GM18505 (cell line): Measurements from ENCODE around the gene FOXP1.

ENCODE experiments used
- ATAC-seq: cut with Tn5 transposase; IDR thresholded peaks from one replicate; pipeline ENCODE4 v1.9.1; 2021; ENCODE audit not compliant: unreplicated experiment
- POLR2A ChIP-seq: IDR thresholded peaks from 4 replicates; pipeline ENCODE4 v1.6.1; 2011; ENCODE audit warnings: borderline replicate concordance; ENCODE audit not compliant: insufficient read depth, insufficient read length; ENCODE audit errors: extremely low read depth

Gene FOXP1

GRCh38 chr3:71210257-71211007 lies 373.1 kb downstream of the FOXP1 start:
- no peak for TF ChIP-seq POLR2A
- ATAC-seq, result no peak

DNA sequence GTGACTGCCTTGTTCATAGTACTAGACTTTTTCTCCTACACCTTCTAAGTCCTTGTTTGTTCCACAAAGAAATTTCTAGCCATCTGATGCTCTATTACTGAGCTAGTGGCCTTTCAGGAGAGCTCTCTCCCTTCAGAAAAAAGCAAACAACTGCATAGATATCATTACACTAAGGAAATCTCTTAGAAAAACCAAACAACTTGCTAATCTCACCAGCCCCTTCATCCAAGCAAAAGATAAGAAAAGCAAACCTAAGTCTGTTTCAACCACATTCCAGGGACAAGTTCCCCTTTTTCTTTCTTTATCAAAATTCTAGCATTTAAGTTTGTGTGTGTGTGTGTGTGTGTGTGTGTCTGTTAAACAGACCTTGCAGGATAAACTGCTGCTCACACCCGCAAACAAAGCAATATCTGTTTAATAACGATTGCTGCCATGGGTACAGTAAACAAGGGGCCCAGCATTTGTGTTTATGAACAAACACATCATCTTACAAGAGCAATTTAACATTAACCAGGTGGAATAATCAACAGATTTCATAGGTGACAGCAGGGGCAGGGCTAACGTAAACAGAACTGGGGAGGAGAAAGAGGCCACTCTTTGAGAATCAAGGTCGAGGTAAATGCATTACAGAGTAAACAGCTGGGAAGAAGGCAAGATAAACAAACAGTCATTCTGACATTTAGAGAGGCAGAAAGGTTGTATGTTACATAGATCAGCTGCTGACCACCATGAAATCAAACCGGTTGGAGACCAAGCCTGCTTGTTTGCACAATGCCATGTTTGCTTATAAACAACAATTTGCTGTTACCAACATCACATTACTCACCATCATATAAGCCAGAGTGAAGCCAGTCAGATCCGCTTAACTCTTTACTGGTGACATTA lies 375.1 kb downstream of the FOXP1 start:
- no peak for TF ChIP-seq POLR2A
- ATAC-seq, result no peak

GRCh38 chr3:71207632-71208031 lies 375.9 kb downstream of the FOXP1 start:
- no peak for ATAC-seq
- no peak for TF ChIP-seq POLR2A

GRCh38 chr3:71206305-71207165 lies 377.0 kb downstream of the FOXP1 start:
- TF ChIP-seq POLR2A, result no peak
- ATAC-seq, result no peak

DNA sequence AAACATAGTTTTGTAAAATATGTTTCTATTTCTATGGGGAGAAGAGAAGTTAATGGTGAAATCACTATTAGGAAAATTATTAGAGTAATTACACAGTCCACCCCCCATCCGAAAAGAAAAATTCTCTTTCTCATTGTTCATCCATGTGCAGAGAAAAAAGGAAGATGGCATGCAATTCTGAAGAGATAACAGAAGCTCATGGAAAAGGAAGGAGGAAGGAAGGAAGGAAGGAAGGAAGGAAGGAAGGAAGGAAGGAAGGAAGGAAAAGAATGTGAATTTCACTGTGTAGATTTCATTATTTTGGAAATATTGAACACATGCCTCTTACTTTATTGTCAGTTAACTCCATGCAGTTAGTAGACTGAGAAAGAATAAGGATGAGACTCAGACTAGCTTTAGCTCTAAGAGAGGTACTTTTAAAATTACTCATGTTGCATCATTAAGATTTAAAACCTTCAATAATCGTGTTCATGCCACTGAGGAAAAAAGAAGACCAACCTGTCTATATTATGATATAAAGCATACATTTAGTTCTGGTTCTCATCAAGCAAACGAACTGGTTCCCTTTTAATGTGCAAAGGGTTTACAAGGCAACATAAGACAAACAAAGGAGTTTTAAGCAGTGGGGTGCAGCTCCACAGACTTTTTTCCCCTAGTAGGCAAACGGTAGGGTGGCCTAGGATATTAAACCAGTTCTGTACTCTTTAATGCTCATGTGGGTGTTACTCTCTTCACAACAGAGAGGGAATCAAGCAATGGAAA lies 379.6 kb downstream of the FOXP1 start:
- no peak for ATAC-seq
- TF ChIP-seq POLR2A, result no peak

- TF ChIP-seq POLR2A, result no peak
- ATAC-seq, result no peak
Measured at GRCh38 chr3:71202848-71203533, 380.5 kb downstream of the FOXP1 start.

- no peak for TF ChIP-seq POLR2A
- ATAC-seq, result no peak
Measured at GRCh38 chr3:71201939-71202338, 381.6 kb downstream of the FOXP1 start.

- no peak for ATAC-seq
- no peak for TF ChIP-seq POLR2A
Measured at GRCh38 chr3:71197841-71198565, 385.5 kb downstream of the FOXP1 start.

DNA sequence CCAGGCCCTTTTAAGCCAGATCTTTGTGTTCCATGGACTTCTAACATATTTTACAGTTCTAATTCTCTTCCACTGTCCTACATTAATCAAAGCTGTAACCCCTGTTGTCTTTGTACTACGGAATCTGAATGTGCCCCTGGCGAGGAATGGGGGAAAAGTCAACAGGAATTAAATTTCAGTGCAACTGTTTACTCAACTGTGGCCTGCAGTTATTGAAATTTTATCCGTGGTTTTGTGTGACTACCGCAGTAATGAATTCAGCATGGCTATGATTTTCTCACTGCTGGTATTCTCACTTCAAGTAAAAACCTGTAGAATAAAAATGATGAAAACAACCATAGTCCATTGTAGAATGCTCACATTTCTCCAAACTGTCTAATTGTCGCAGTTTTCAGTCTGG lies 388.0 kb downstream of the FOXP1 start:
- no peak for ATAC-seq
- no peak for TF ChIP-seq POLR2A

DNA sequence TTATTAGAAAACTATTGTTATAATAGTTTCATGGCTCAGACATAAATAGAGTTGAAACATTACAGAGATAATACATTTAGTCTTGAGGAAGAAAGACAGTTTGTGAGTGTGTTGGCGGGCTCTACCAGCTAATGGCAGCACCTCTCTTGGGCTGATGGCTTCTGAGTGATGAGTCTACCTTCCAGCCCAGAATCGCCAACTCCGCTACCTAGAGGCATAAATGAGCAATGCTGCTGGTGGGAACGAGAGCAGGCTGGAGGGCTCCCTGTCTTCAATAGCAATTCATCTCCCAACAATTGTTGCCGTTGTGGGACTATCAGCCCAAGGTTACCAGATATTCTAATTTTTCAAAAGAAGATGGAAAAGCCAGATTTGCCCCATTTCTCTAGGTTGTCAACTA lies 388.7 kb downstream of the FOXP1 start:
- no peak for ATAC-seq
- TF ChIP-seq POLR2A, result no peak

GRCh38 chr3:71191031-71191482 lies 392.5 kb downstream of the FOXP1 start:
- no peak for ATAC-seq
- no peak for TF ChIP-seq POLR2A

GRCh38 chr3:71189480-71189879 lies 394.0 kb downstream of the FOXP1 start:
- no peak for TF ChIP-seq POLR2A
- ATAC-seq, result no peak

DNA sequence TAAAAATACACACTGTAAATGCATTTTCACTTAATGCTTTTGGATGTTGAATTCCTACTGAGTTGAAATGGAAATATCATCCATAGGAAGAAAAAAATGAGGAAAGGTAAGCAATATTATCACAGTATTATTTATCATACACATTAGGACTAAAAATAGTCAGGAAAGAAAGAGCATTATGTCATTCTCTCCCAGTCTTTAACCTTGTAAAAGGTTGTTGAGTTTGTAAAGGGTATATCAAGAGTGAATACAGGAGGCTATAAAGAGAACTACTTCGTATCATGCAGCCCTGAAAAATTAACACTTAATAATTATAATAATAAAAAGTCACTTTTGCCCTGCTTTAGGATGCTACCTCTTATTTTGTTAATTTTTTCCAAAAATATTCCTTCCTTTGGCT lies 395.8 kb downstream of the FOXP1 start:
- no peak for TF ChIP-seq POLR2A
- ATAC-seq, result no peak
